ENCODE measurements around the gene FADS1.

GRCh38 chr11:61763930-61764605 is 52.7 kb downstream of the FADS1 start:
- no peak for TF ChIP-seq CTCF (conservative IDR thresholded peaks at IDR 0.05; ENCODE audit: low read length)
- TF ChIP-seq EZH2phosphoT487 (IDR thresholded peaks at IDR 0.05; ENCODE audit: borderline replicate concordance, low read depth, low read length): no peak

All from OCI-LY7 (cell line).